ENCODE data around the gene CLGN.

DNA sequence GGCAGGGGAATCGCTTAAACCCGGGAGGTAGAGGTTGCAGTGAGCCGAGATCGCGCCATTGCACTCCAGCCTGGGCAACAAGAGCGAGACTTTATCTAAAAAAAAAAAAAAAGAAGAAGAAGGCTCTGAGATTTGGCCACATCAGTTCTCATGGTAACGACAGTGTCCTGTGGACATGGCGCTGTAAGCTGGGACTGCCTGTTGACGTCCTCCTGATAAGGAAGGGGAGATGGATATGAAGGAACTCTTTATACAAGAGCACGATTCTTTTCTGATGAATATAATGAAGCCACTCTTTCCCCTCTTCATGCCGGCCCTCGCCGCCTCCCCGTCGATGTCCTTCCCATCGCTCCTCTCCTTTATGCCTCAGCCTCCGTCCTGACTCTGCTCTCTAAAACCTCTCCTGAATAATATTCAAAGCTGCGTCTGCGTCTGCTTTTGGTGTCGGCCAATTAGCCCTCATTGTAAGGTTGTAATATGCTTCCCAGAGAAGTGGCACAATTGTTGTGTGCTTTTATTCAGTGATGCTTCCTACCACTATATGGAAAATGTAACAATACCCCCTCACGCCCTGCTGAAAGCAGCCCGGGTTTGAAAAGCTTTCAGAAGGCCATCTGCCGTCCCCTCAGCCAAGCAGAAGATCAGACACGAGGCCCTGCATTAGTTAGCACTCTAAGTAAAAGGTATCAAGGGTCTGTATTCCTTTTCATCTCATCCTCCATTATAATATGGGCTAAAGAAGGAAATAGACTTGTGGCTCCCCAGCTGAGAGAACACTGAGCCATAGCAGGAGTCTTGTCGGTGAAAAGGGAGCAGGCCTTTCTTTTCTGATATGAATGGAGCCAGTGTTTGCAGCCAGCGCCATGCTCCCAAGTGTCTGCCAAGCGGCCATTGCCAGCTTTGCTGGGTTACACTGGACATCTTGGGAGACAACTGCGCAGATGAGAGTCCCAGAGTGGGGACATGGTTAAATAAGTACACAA is 76.1 kb downstream of the CLGN start:
- TF ChIP-seq, protein P1, sequence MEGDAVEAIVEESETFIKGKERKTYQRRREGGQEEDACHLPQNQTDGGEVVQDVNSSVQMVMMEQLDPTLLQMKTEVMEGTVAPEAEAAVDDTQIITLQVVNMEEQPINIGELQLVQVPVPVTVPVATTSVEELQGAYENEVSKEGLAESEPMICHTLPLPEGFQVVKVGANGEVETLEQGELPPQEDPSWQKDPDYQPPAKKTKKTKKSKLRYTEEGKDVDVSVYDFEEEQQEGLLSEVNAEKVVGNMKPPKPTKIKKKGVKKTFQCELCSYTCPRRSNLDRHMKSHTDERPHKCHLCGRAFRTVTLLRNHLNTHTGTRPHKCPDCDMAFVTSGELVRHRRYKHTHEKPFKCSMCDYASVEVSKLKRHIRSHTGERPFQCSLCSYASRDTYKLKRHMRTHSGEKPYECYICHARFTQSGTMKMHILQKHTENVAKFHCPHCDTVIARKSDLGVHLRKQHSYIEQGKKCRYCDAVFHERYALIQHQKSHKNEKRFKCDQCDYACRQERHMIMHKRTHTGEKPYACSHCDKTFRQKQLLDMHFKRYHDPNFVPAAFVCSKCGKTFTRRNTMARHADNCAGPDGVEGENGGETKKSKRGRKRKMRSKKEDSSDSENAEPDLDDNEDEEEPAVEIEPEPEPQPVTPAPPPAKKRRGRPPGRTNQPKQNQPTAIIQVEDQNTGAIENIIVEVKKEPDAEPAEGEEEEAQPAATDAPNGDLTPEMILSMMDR (conservative IDR thresholded peaks at IDR 0.05; ENCODE audit: low read depth, low read length), result no peak
- no peak for TF ChIP-seq EZH2phosphoT487 (IDR thresholded peaks at IDR 0.05; ENCODE audit: borderline replicate concordance, low read length)

All from PC-3 (cell line).